ENCODE measurements around the gene DIAPH2.

DIAPH2 gene

DNA sequence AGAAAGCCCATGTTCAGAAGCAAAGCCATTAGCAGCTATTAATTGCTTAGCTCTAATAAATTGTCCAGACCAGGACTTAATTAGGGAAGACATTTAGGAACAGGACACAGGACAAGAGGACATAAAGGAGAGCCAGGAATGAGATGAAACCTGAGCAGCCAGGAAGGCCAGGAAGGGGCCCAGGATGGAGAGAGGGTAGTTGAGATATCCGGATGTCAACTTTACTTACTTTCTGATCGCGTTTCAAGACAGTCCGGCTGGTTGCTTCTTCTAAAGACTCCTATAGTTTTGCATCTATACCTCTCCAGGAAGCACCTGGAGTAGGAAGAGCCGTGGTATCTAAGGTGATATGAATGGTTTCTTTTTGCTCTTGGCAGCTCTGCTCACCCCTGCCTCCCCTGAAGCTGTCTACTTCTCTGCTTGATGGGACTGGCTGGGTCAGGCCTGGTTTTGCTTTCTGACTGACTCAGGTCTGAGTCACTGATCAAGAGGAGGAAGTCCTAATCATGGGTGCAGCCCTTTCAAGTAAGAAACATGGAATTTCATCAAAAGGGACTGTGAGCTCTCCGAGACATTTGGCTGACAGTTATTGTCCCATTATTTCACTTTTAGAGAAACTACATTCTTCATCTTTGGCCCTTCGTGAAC, 932.4 kb downstream of the DIAPH2 start:
- DNase-seq: peak in 1 of 2 experiments; percentile 4

GRCh38 chrX:97619499-97619898, 934.9 kb downstream of the DIAPH2 start:
- no peak for DNase-seq

DNA sequence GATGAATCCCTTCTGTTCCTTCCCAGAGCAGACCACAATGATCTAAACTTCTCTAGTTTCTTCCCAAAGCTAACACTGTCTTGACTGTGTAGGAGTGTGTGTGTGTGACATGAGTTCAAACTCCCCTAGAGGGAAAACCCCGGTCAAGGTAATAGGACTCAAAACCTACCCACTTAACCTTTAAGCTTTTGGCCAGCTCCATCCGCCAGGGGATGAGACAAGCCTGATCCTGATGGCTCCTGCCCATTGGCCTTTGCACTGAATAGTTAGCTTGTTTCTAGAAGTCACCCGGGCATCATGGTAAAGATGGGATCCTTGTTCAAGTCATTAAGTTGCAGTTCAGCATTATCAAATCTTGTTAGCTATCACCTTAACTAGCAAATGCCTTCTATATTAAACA, 937.5 kb downstream of the DIAPH2 start:
- DNase-seq: no peak

GRCh38 chrX:97628326-97628725, 943.7 kb downstream of the DIAPH2 start:
- no peak for DNase-seq

DNA sequence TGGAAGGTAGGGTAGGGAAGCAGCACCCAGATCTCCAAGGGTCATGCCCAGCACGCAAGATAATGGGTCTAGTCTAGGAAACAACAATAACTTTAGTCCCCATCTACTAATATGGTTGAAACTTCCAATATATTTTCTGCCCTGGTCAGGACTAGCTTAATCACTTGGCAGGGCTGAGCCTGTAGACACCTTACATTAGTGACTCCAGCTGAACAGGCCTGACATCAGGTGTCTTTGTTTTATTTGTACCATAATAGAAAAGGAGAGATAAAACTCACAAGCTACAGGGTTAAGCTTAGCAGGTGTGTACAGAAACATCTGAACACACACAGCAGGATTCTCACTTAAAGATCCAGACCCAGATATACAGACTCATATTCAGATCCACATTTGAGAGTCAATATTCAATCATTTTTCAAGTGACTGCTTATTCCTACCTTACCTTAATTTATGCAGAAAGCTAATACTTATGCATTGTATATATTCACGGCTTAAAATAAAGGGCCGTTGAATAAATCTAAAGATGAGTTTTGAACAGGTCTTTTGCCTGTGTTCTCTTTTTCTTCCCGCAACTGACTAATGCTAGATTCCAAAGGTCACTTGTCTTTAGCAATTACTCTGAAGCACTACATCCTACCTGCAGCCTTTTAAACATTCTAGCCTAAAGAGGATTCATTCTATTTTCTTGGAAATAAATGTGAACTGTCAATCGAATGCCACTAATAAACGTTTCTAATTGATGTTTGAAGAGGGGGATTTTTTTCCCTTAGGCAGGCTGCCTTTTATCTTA, 944.4 kb downstream of the DIAPH2 start:
- no peak for DNase-seq

GRCh38 chrX:97629597-97629985, 944.9 kb downstream of the DIAPH2 start:
- DNase-seq: no peak

GRCh38 chrX:97633798-97634197, 949.2 kb downstream of the DIAPH2 start:
- DNase-seq: no peak

DNA sequence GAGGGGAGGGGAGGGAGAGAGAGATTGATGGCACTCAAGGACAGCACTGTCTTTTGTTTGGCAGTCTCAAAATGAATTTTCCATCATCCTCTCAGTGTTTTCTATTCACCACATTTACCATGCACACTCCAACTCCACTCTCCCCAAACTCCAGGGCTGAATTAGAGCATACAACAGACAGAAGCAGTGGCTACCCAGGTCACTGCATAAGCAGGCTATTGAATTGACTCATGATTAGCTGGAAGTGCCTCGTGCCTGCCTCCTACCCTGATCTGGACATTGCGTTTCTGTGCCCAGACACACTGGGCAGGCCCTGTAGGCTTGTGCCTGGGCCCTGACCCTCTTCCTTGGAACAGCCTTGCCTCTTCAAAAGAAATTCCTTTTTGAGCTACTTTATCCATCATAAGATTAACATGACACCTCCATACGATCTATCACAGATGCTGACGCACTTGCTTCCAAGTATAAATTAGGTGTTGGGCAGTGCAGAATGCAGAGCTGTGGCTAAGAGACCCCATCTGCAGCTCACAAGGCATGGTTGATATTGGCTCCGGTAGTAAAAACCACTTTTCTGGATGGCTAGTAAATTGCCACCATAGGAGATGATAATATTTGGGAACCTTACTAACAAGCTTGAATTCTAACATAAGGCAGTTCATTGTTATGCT, 952.0 kb downstream of the DIAPH2 start:
- no peak for DNase-seq

DNA sequence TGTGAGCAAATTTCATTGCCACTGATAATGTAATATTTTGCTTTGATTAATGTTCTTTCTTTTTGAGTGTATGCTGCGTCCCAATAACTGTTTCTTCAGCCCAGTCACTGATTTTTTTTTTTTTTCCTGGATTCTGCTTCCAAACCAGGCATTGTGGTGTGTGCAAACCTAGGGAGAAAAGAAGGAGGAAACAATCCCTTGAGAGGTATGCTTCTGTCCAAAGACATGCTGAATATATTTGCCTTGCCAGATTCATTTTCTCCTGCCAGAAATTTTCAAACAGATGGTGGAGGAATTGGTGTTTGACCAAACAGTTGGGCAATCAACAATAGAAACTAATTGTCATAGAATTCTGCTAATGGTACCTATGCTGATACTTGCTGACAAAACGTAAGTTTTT, 952.6 kb downstream of the DIAPH2 start:
- no peak for DNase-seq

DNA sequence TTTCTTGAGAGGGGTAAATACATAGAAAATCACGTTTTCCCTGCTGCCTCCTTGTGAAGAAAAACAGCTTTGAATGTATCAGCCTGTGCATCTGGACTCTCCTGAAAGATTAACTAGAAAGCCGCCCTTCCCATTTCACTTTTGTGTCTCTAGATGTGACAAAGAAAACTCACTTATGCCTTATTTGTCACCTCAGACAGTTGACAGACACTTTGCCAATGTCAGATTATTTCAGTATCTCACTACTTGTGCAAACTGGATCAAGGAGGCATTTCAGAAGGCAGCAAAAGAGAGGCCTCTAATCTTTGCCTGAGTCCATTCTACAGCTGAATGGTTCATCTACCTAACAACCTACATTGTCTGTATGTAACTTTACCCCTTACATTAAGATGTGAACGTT, 954.0 kb downstream of the DIAPH2 start:
- DNase-seq: no peak

- no peak for DNase-seq
Observed at GRCh38 chrX:97639526-97639925, 954.9 kb downstream of the DIAPH2 start.

Measured in activated CD4-positive, alpha-beta T cell treated with anti-CD3 and anti-CD28 coated beads, Interleukin-2, amount 50 U/mL, for 48 hours (primary cell).